ENCODE data around the gene RPS6KA5.
"Not testable (repeated sequence)": the region's sequence is repeated elsewhere in the genome, so short reads cannot be mapped to it uniquely, and the experiment has no call there.

Gene RPS6KA5

GRCh38 chr14:90985601-90986242, 74.7 kb downstream of the RPS6KA5 start:
- DNase-seq (ENCODE audit: low spot score): no peak

GRCh38 chr14:90983560-90983959, 76.9 kb downstream of the RPS6KA5 start:
- DNase-seq (ENCODE audit: low spot score): no peak

GRCh38 chr14:90981636-90982035, 78.8 kb downstream of the RPS6KA5 start:
- no peak for DNase-seq (ENCODE audit: low spot score)

GRCh38 chr14:90980636-90981035, 79.8 kb downstream of the RPS6KA5 start:
- not testable (repeated sequence) for DNase-seq (ENCODE audit: low spot score)

- DNase-seq (ENCODE audit: low spot score): no peak
These were observed 80.9 kb downstream of the RPS6KA5 start for GRCh38 chr14:90979515-90979914.

GRCh38 chr14:90976101-90976500, 84.3 kb downstream of the RPS6KA5 start:
- DNase-seq (ENCODE audit: low spot score): no peak

GRCh38 chr14:90971687-90972086, 88.8 kb downstream of the RPS6KA5 start:
- DNase-seq (ENCODE audit: low spot score): no peak

GRCh38 chr14:90970167-90970600, 90.3 kb downstream of the RPS6KA5 start:
- no peak for DNase-seq (ENCODE audit: low spot score)

GRCh38 chr14:90969531-90970166, 90.8 kb downstream of the RPS6KA5 start:
- DNase-seq (ENCODE audit: low spot score): no peak

- no peak for DNase-seq (ENCODE audit: low spot score)
These were observed 92.4 kb downstream of the RPS6KA5 start for GRCh38 chr14:90968025-90968424.

- no peak for DNase-seq (ENCODE audit: low spot score)
These were observed 93.9 kb downstream of the RPS6KA5 start for GRCh38 chr14:90966493-90966892.

GRCh38 chr14:90965765-90966164, 94.7 kb downstream of the RPS6KA5 start:
- DNase-seq (ENCODE audit: low spot score): no peak

GRCh38 chr14:90963343-90963742, 97.1 kb downstream of the RPS6KA5 start:
- DNase-seq (ENCODE audit: low spot score): no peak

- no peak for DNase-seq (ENCODE audit: low spot score)
These were observed 97.8 kb downstream of the RPS6KA5 start for GRCh38 chr14:90962505-90963109.

- no peak for DNase-seq (ENCODE audit: low spot score)
These were observed 99.6 kb downstream of the RPS6KA5 start for GRCh38 chr14:90960818-90961217.

GRCh38 chr14:90959344-90959743, 101.1 kb downstream of the RPS6KA5 start:
- DNase-seq (ENCODE audit: low spot score): no peak

- no peak for DNase-seq (ENCODE audit: low spot score)
These were observed 104.2 kb downstream of the RPS6KA5 start for GRCh38 chr14:90956273-90956672.

GRCh38 chr14:90953643-90954042, 106.8 kb downstream of the RPS6KA5 start:
- not testable (repeated sequence) for DNase-seq (ENCODE audit: low spot score)

- no peak for DNase-seq (ENCODE audit: low spot score)
These were observed 117.1 kb downstream of the RPS6KA5 start for GRCh38 chr14:90943367-90943766.

- DNase-seq (ENCODE audit: low spot score): no peak
These were observed 117.9 kb downstream of the RPS6KA5 start for GRCh38 chr14:90942511-90942910.

GRCh38 chr14:90941706-90942105, 118.7 kb downstream of the RPS6KA5 start:
- no peak for DNase-seq (ENCODE audit: low spot score)

GRCh38 chr14:90940318-90940962, 120.0 kb downstream of the RPS6KA5 start:
- no peak for DNase-seq (ENCODE audit: low spot score)

GRCh38 chr14:90939252-90939795, 121.1 kb downstream of the RPS6KA5 start:
- DNase-seq (ENCODE audit: low spot score): not testable (repeated sequence)
